GM04503 (cell line): Measurements from ENCODE around the gene IL1F10.

ENCODE experiments used
- DNase-seq: peaks from one replicate; pipeline ENCODE4 v3.0.0-alpha.2; 2012; ENCODE audit warnings: low read depth

Gene IL1F10

GRCh38 chr2:113058998-113059960 is 8.5 kb upstream of the IL1F10 start, which contains the start of gene IL36RN:
TSS of gene IL36RN (plus strand) at chr2:113059198. CDS start at chr2:113059439, 241 bp downstream.
- no peak for DNase-seq

GRCh38 chr2:113060396-113060795 is 7.4 kb upstream of the IL1F10 start:
- DNase-seq: no peak

- DNase-seq: no peak
These were observed 7.0 kb upstream of the IL1F10 start for GRCh38 chr2:113060796-113061195.

- no peak for DNase-seq
These were observed 6.5 kb upstream of the IL1F10 start for GRCh38 chr2:113061241-113061640.

- no peak for DNase-seq
These were observed 5.6 kb upstream of the IL1F10 start for GRCh38 chr2:113061896-113062770.

GRCh38 chr2:113064281-113064680 is 3.5 kb upstream of the IL1F10 start:
- DNase-seq: no peak

- DNase-seq: no peak
These were observed 2.9 kb upstream of the IL1F10 start for GRCh38 chr2:113064898-113065297.

- DNase-seq: no peak
These were observed 479 bp downstream of the IL1F10 start for GRCh38 chr2:113068249-113068648.

GRCh38 chr2:113068706-113069485 is 1.1 kb downstream of the IL1F10 start:
- DNase-seq: no peak

- no peak for DNase-seq
These were observed 2.2 kb downstream of the IL1F10 start for GRCh38 chr2:113069676-113070605.

GRCh38 chr2:113070606-113070975 is 2.8 kb downstream of the IL1F10 start:
- DNase-seq: no peak

GRCh38 chr2:113072584-113072983 is 4.8 kb downstream of the IL1F10 start:
- DNase-seq: no peak

GRCh38 chr2:113073325-113073834 is 5.6 kb downstream of the IL1F10 start:
- no peak for DNase-seq

- DNase-seq: no peak
These were observed 7.3 kb downstream of the IL1F10 start for GRCh38 chr2:113075030-113075429.

GRCh38 chr2:113075600-113075999 is 7.8 kb downstream of the IL1F10 start:
- DNase-seq: no peak

- DNase-seq: no peak
These were observed 9.3 kb downstream of the IL1F10 start for GRCh38 chr2:113076954-113077669.

- DNase-seq: no peak
These were observed 10.2 kb downstream of the IL1F10 start for GRCh38 chr2:113077921-113078320.

GRCh38 chr2:113078350-113078839 is 10.6 kb downstream of the IL1F10 start:
- DNase-seq: no peak

GRCh38 chr2:113079131-113079530 is 11.4 kb downstream of the IL1F10 start:
- no peak for DNase-seq

GRCh38 chr2:113080134-113080533 is 12.4 kb downstream of the IL1F10 start:
- DNase-seq: no peak
